ENCODE measurements around the gene DTYMK. TPM values are rescaled to one million over a fixed set of nuclear protein-coding genes. Genes with fewer than 3 reads are reported as not detected.

Gene DTYMK
- total RNA-seq, 6 experiments from 2014 or later, result 9.9 to 21.5 (median 10.4) TPM

DNA sequence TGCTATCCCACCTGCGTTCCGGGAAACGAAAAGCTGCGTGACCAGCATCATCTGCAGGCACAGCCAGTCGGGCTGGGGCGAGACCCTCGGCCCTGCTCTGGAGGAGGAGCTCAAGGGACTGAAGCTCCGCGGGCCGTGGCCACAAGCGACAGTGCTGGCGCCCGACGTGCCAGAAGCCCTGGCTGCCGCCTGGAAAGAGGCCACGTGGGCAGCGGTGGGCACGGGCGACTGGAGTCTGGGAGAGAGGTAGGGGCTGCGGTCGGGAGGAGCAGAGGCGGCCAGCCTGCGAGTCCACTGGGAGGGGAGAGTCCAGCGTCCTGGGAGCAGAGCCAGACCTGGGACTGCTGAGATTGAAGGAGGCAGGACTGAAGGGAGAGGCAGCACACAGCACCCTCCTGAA lies 9.2 kb downstream of the DTYMK start:
- H3K9me3 ChIP-seq, result no peaks in the 10 kb centered on the region
- no peak overlapping the region for H3K4me3 ChIP-seq
- whole genome bisulfite sequencing (ENCODE audit: insufficient coverage, low coverage, low lambda C conversion rate, missing lambda C conversion rate), result 99% methylated on average over 15 of the region's 24 CpGs
- H3K27ac ChIP-seq, result no peak overlapping the region
- no peaks in the 10 kb centered on the region for H3K4me1 ChIP-seq
- DNase-seq (no peak), ATAC-seq (no peak)
- TF ChIP-seq, protein P1, sequence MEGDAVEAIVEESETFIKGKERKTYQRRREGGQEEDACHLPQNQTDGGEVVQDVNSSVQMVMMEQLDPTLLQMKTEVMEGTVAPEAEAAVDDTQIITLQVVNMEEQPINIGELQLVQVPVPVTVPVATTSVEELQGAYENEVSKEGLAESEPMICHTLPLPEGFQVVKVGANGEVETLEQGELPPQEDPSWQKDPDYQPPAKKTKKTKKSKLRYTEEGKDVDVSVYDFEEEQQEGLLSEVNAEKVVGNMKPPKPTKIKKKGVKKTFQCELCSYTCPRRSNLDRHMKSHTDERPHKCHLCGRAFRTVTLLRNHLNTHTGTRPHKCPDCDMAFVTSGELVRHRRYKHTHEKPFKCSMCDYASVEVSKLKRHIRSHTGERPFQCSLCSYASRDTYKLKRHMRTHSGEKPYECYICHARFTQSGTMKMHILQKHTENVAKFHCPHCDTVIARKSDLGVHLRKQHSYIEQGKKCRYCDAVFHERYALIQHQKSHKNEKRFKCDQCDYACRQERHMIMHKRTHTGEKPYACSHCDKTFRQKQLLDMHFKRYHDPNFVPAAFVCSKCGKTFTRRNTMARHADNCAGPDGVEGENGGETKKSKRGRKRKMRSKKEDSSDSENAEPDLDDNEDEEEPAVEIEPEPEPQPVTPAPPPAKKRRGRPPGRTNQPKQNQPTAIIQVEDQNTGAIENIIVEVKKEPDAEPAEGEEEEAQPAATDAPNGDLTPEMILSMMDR (IDR thresholded peaks at IDR 0.05), result no peak
- no peak for TF ChIP-seq POLR2A (IDR thresholded peaks at IDR 0.05)
- peaks cover 0 to 5% (median 0%) of the 10 kb centered on the region in 4 donors for H3K36me3 ChIP-seq
- no peaks in the 10 kb centered on the region for H3K27me3 ChIP-seq
- intact Hi-C loops (cut with DNase I), result no loop called here

DNA sequence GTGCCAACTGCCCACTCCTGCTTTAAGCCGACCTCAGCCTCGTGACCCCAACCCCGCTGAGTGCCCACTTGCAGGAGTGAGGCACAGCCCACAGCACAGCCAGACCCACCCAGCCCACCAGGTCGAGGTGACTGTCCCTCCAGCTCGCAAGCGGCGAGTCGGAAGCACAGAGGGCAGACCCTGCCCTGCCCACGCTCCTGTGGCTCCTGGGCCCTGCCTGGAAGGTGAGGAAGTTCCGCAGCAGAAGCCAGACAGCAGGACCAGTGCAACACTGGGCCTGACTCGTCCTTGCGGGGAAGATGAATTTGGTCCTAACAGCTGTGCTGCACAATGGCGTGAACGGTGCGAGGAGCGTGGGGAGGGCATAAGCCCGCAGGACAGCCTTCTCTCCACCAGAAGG lies 9.9 kb downstream of the DTYMK start:
- peaks cover 0 to 11% (median 0%) of the 10 kb centered on the region in 4 donors for H3K36me3 ChIP-seq
- 96% methylated on average over 7 of the region's 17 CpGs for WGBS (ENCODE audit: insufficient coverage, low coverage, low lambda C conversion rate, missing lambda C conversion rate)
- no peak for ATAC-seq

DNA sequence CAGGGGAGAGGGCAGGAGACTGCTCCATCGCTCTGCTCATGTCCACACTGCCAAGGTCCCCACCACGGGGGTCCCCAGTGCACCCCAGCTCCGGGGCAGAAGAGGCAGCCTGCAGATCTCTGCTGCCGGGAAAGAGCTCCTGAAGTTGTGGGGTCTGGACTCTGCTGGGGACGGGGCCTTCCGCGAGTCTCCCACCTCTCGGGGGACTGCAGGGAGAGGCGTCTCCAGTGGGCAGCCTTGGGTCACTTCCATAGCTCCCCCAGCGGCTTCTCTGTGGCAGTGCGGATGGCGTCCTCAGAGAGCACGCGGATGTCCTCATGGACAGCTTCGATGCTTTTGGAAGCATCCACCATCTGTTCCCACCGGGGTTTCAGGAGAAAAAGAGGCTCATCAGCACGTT lies 10.7 kb downstream of the DTYMK start:
- Histone ChIP-seq H3K27ac (no peak overlapping the region), H3K27me3 (no peaks in the 10 kb centered on the region), H3K4me1 (no peaks in the 10 kb centered on the region), H3K9me3 (no peaks in the 10 kb centered on the region), H3K4me3 (no peak overlapping the region), H3K36me3 (peaks cover 0 to 11% (median 0%) of the 10 kb centered on the region in 4 donors)
- no CpG with 5 or more reads among the region's 17 CpGs for WGBS (ENCODE audit: insufficient coverage, low coverage, low lambda C conversion rate, missing lambda C conversion rate)
- intact Hi-C loops (cut with DNase I), result no loop called here
- ATAC-seq (no peak), DNase-seq (no peak)
- TF ChIP-seq POLR2A (IDR thresholded peaks at IDR 0.05), result no peak
- TF ChIP-seq, protein P1 (IDR thresholded peaks at IDR 0.05), result no peak

More for the DNA sequence above, 9.9 kb downstream of the DTYMK start:
- TF ChIP-seq POLR2A (IDR thresholded peaks at IDR 0.05), result no peak
- TF ChIP-seq, protein P1 (IDR thresholded peaks at IDR 0.05), result no peak
- Histone ChIP-seq H3K4me3 (no peak overlapping the region), H3K27ac (no peak overlapping the region), H3K27me3 (no peaks in the 10 kb centered on the region), H3K9me3 (no peaks in the 10 kb centered on the region), H3K4me1 (no peaks in the 10 kb centered on the region)
- no peak for DNase-seq
- intact Hi-C loops (cut with DNase I), result no loop called here

DNA sequence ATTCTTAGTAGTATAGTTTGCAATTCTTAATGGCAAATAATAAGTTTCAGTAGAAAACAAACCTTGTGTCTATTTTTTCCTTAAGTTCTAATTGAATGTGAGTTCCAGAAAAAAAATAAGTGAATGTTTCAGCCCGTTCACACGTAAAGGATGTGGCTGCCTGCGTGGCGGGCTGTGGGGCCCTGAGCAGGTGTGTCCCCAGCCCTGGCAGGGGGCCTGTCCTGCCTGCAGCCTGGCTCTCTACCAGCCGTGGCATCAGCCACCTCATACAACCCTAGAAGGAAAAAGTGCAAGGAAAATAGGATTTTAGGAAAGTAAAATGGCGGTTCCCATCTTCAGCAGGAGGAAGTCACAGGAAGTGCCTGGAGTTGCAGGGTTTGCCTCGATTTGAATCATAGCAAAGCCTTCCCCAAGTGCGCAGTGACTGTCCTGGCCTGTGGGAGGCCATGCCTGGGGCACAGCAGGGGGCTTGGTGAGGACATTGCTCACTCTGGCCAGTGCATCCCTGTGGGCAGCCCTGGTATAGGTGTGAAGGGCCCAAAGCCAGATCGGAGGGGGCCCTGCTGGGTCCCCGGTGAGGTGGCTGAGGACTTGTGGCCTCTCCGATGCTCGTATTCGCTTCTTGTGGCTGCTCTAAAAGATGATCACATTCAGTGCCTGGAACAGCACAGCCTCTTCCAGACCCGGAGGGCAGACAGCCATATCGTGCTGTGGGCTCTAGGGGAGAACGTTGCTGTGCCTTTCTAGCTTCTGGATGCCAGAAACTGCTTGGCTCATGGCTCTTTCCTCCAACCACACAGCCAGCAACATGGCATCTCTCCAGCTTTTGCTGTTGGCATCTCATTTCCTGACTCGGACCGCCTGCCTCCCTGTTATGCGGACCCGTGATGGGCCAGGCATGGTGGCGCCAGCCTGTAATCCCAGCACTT lies 12.6 kb downstream of the DTYMK start:
- H3K4me1 ChIP-seq, result no peaks in the 10 kb centered on the region
- peaks cover 0 to 18% (median under 1%) of the 10 kb centered on the region in 4 donors for H3K36me3 ChIP-seq
- intact Hi-C loops (cut with DNase I), result no loop called here
- no peaks in the 10 kb centered on the region for H3K9me3 ChIP-seq
- WGBS (ENCODE audit: insufficient coverage, low coverage, low lambda C conversion rate, missing lambda C conversion rate), result 90% methylated on average over 8 of the region's 21 CpGs
- no peak for ATAC-seq
- TF ChIP-seq, protein P1 (IDR thresholded peaks at IDR 0.05), result no peak
- TF ChIP-seq POLR2A (IDR thresholded peaks at IDR 0.05), result no peak
- H3K27ac ChIP-seq, result no peak overlapping the region
- H3K4me3 ChIP-seq, result no peak overlapping the region
- no peak for DNase-seq
- no peaks in the 10 kb centered on the region for H3K27me3 ChIP-seq
